GM18907 (cell line): ENCODE measurements around the gene SLC33A1.

Experiments
- ATAC-seq: cut with Tn5 transposase; IDR thresholded peaks from one replicate; pipeline ENCODE4 v1.9.1; 2021; ENCODE audit warnings: mild to moderate bottlenecking, moderate library complexity; ENCODE audit not compliant: unreplicated experiment

Gene SLC33A1

GRCh38 chr3:155792532-155792931 is 61.7 kb downstream of the SLC33A1 start:
- no peak for ATAC-seq

GRCh38 chr3:155791190-155791589 is 63.0 kb downstream of the SLC33A1 start:
- no peak for ATAC-seq

- no peak for ATAC-seq
Measured at GRCh38 chr3:155790272-155790925, 63.8 kb downstream of the SLC33A1 start.

DNA sequence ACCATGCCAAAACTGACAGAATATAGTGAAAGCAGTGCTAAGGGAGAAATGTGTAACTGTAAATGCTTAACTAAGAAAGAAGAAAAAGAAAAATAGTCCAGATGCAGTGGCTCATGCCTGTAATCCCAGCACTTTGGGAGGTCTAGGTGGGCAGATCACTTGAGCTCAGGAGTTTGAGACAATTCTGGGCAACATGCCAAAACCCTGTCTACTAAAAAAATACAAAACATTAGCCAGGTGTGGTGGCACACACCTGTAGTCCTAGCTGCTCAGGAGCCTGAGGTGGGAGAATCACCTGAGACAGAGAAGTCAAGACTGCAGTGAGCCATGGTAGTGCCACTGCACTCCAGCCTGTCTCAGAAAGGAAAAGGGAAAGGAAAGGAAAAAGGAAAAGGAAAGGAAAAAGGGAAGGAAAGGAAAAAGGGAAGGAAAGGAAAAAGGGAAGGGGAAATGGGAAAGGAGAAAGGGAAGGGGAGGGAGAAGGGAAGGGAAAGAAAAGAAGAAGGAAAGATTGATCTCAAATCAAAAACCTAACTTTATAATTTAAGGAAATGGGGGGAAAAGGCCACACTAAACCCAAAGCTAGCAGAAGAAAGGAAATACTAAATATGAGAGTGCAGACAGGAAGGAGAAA is 68.4 kb downstream of the SLC33A1 start:
- no peak for ATAC-seq

GRCh38 chr3:155782390-155782953 is 71.8 kb downstream of the SLC33A1 start:
- ATAC-seq: no peak

GRCh38 chr3:155780291-155780690 is 73.9 kb downstream of the SLC33A1 start:
- no peak for ATAC-seq

- ATAC-seq: no peak
Measured at GRCh38 chr3:155778462-155778861, 75.8 kb downstream of the SLC33A1 start.

GRCh38 chr3:155772801-155773200 is 81.4 kb downstream of the SLC33A1 start:
- ATAC-seq: no peak

DNA sequence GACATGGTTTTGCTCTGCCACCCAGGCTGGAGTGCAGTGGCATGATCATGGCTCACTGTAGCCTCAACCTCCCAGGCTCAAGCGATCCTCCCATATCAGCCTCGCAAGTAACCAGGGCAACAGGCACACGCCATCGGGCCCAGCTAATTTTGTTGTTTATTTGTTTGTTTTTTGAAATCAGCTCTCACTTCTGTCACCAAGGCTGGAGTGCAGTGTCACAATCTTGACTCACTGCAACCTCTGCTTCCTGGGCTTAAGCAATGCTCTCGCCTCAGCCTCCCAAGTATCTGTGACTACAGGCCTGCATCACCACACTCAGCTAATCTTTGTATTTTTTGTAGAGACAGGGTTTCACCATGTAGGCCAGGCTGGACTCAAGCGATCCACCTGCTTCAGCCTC is 83.1 kb downstream of the SLC33A1 start:
- no peak for ATAC-seq
